ENCODE results near the gene ZDHHC11.

DNA sequence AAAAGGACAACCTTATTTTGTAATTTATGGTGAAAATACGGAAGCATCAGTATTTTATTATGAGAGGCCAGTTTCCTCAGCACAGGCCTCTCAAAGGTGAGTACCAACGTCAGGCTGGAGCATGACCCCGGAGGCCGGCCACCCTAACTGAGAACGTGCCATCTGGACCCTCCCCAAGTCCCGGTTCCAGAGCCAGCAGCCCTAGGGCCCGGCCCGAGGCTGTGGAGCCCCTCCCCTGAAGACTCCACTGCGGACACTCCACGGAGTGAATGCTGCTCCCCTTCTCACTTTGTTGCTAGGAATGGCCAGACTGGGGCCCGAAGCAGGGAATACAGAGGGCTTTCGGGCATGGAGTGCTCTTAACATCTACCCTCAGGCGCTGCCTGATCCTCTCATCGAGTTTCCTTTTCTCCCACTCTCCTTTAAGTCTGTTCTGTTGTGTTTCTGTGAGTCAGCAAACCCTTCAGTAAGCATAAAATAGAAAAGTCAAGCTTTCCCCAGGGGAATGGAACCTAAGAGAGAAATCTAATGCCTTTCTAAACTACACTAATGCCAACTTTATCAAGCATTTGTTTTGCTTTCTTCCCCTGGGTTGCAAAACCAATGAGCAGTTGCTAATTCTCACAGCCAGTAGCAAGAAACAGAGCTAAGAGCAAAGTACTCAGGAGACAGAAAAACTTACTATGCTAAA lies 37.3 kb upstream of the ZDHHC11 start:
- TF ChIP-seq, protein P1, sequence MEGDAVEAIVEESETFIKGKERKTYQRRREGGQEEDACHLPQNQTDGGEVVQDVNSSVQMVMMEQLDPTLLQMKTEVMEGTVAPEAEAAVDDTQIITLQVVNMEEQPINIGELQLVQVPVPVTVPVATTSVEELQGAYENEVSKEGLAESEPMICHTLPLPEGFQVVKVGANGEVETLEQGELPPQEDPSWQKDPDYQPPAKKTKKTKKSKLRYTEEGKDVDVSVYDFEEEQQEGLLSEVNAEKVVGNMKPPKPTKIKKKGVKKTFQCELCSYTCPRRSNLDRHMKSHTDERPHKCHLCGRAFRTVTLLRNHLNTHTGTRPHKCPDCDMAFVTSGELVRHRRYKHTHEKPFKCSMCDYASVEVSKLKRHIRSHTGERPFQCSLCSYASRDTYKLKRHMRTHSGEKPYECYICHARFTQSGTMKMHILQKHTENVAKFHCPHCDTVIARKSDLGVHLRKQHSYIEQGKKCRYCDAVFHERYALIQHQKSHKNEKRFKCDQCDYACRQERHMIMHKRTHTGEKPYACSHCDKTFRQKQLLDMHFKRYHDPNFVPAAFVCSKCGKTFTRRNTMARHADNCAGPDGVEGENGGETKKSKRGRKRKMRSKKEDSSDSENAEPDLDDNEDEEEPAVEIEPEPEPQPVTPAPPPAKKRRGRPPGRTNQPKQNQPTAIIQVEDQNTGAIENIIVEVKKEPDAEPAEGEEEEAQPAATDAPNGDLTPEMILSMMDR (IDR thresholded peaks at IDR 0.05; ENCODE audit: low read depth, low read length): no peak
- no peak for TF ChIP-seq EZH2phosphoT487 (IDR thresholded peaks at IDR 0.05; ENCODE audit: low read depth)

Data from OCI-LY3 (cell line).